GM11168 (cell line): ENCODE results near the gene WDFY2.
"Not testable (repeated sequence)": the region's sequence is repeated elsewhere in the genome, so short reads cannot be mapped to it uniquely, and the experiment has no call there.

Experiments used
- in situ Hi-C: fragments of 300-500 bp; cut with MboI; formaldehyde crosslinking; loops from one replicate; pipeline ENCODE4 v1.12.0; 2022; ENCODE audit warnings: low sequenced_read_pairs; ENCODE audit not compliant: unreplicated experiment

Gene WDFY2, protein sequence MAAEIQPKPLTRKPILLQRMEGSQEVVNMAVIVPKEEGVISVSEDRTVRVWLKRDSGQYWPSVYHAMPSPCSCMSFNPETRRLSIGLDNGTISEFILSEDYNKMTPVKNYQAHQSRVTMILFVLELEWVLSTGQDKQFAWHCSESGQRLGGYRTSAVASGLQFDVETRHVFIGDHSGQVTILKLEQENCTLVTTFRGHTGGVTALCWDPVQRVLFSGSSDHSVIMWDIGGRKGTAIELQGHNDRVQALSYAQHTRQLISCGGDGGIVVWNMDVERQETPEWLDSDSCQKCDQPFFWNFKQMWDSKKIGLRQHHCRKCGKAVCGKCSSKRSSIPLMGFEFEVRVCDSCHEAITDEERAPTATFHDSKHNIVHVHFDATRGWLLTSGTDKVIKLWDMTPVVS

DNA sequence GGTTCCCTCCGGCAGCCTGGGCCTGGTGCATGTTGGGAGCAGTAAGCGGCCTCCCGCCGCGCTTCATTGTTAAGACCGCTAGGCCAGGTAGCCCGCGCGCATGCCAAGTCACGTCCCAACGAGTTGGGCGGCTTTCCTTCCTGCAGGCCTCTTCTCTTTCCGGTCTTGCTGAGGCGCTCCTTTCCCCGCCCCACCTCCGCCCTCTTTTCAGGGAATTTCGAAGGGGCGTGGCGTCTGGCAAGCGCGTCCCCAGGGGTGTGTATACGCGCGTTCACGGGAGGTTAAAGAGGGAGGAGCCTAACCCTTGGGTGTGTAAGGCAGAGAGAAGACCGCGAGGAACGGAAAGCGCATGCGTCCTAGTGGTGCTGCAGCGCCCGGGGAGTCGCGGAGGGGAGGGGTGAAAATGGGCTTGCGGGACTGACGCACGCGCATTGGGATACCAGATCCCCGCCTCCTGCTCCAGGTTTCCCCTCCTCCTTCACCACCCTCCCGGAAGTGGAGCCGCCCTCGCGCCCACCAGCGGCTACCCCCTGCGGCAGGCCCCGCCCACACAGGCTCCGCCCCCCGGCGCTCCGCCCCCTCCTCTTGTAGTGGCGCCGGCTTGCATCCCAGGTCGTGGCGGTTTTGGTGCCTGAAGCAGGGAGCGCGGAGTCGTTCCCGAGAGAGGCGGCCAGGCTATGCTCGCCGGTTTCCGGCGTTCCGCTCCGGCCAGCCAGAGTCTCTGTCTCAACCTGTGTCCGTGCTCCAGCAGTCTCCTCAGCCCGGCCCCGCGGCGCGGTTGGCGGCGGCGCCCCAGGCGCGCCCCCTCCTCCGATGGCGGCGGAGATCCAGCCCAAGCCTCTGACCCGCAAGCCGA lies at the start of gene WDFY2:
WDFY2 (plus strand) TSS at position 588 of the 856 bp plus-strand sequence; CDS start at position 814, 226 bp downstream.
- in situ Hi-C loops, result no loop called here

DNA sequence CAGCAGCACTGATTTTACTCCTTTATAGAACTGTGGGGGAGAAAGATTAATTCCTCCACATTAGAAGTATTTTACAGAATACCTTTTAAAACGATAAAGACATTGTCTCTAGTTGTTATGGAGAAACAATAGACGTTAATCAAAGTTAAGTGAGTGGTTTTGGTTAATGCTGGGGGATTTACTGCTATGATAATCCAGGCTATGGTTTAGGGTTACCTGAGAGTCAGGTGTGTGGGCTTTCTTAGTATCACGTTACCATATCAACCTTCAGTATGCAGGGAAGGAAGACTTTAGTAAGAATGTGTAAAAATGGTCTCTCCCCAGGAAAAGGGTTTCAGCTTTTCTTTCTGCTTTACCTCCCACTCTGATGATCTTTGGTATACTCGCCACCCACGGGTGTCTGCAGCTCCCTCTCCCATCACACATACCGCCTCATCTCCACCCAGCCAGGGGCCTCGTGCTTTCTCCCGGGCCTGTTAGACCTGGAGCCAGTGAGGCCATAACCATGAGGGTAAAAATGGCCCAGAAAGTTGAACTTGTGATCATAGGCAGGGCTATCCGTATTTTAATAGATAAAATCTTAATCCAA lies 45.6 kb upstream of the WDFY2 start:
- in situ Hi-C loops, result no loop called here

DNA sequence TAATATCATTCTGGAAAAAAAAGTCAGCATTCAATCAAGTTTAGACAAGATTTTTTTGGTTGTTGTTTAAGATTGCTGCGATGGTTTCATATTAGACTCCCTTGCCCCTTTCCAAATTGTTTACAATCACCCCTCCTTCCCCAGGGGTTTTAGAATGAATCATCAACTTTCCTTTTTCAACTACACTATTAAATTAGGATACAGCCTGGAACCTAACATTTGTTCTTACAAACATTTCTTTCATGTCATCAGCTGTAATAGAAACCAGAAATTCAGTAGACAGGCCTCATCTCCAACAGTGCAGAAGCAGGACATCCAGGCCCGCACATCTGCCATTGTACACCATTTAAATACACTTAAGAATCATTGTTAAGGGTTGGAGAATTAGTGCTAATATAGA lies 44.4 kb upstream of the WDFY2 start:
- in situ Hi-C loops, result no loop called here

DNA sequence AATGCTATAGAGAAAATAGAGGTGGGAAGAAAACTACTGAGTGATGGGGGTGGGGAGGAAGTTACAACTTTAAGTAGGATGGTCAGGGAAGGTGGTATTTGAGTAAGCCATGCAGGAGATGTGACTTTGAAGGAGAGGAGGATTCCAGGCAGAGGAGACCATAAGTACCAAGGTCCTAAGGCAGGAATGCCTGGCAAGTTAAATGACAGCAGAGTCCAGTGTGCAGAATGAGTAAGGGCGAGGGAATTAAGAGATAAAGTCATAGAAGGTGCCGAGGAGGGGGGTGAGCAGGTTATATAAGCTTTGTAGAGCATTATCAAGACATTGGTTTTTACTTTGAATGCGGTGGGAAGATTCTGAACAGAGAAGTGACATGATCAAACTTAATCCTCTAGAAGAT lies 43.2 kb upstream of the WDFY2 start:
- in situ Hi-C loops, result no loop called here

DNA sequence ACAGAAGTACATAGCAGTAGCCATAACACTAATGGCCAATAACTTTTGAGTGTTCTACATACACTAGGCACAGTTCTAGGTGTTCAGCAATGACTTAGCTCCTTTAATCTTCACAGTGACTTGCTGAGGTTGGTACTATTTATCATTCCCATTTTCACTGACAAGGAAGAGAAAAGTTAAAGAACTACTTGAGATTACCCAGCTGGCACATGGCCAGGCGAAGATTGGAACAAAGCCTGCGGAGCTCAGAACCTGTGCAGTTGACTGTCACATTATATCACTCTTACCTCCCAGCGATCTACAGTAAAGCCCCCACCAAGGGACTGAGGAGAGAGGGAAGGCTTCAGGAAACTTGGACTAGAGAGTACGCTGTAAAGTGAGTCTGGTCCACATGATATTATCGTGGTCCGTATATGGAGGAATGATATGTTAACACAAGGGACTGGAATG lies 42.4 kb upstream of the WDFY2 start:
- in situ Hi-C loops, result no loop called here

DNA sequence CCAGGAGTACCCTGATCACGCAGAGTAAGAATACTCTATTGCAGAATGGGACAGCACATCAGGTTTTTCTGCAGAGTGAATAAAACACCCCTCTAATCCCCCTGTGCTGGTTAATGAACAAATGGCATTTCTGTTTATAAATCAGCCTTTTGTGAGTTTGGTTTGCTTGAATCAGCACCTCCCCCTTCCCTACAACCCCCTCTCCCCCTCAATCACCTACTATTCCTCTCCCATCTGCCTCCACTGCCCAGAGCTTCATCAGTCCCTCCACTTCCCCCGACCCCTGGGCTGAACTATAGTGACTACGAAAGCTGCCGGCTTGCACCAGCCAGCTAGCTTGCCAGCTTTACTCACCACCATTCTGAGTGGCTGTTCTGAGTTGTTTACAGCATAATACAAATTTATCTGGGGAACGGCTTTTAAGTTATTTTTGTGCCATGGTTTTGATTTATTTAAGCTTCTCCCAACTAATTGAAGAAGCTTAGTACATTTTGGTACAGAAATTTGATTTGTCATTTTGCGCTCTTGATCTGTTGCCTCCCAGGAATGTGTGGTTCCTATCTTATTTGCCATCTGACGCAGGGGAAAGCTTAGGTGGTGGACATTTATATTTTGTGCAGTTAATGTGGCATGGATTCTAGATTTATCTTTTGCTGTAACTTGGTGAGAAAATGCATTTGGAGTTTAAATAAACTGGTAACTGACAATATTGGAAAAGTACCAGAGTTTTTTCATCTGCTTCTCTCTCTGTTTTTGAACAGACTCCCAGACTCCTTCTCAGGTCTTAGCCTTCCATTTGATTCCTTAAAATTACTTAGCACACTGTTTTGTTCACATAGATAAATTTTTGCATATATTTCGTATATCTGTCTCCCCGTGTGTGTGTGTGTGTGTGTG lies 41.7 kb upstream of the WDFY2 start:
- in situ Hi-C loops, result no loop called here

DNA sequence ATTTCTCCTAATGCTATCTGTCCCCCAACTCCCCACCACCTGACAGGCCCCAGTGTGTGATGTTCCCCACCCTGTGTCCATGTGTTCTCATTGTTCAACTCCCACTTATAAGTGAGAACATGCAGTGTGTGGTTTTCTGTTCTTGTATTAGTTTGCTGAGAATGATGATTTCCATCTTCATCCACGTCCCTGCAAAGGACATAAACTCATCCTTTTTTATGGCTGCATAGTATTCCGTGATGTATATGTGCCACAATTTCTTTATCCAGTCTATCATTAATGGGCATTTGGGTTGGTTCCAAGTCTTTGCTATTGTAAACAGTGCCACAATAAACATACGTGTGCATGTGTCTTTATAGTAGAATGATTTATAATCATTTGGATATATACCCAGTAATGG lies 38.8 kb upstream of the WDFY2 start:
- in situ Hi-C loops, result not testable (repeated sequence)

DNA sequence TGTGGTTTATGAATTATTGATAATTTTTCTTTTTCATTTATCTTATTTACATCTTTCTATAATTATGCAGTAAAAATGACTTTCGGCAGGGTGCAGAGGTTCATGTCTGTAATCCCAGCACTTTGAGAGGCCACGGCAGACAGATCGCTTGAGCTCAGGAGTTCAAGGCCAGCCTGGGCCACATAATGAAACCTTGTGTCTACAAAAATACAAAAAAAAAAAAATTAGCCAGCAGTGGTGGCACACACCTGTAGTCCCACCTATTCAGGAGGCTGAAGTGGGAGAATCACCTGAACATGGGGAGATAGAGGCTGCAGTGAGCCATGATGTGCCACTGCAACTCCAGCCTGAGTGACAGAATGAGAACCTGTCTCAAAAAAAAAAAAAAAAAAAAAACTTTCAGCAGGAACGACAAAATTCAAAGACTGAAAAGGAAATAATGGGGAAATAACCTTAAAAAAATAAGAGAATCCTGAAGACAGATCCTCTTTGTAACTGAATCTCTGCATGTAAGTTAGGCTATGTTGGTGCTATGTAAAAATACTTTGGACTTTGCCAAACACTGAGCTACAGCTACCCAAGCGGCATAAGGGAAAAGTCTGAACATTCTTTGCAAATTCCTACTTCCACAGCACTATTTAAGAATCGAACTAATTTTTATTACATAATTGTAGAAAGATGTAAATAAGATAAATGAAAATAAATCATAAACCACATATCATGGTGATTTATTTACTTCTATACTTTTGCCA lies 36.7 kb upstream of the WDFY2 start:
- in situ Hi-C loops, result no loop called here

DNA sequence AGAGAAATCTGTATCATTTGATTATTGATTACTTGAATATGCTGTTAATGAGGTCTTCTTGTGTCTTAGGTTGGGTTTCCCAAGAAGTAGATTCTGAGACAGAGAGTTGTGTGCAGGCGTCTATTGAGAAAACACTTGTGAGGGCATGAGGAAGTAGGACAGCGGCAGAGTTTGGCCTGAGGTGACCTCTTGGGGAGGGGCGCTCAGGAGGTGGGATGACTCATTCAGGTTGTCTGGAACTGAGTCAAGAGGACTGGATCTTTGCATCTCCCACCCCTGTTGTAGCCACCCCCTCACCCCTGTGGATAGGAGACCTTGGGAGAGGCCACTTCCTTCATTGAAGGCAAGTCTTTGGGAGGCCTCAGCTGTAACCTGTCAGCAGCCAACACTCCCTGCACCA lies 35.2 kb upstream of the WDFY2 start:
- in situ Hi-C loops, result no loop called here

DNA sequence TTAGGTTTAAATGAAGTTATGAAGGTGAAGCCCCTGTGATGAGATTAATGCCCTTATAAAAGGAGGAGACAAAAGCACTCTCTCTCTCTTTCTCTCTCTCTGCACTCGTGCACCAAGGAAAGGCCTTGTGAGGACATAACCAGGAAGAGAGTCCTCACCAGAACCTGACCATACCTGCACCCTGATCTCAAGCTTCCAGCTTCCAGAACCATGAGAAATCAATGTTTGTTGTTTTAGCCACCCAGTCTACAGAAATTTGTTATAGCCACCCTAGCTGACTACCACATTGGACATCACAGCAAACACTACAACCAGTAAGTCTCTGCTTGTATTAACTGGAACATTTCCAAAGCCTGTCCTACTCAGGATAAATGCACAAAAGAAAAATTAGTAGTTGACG lies 34.7 kb upstream of the WDFY2 start:
- in situ Hi-C loops, result no loop called here

DNA sequence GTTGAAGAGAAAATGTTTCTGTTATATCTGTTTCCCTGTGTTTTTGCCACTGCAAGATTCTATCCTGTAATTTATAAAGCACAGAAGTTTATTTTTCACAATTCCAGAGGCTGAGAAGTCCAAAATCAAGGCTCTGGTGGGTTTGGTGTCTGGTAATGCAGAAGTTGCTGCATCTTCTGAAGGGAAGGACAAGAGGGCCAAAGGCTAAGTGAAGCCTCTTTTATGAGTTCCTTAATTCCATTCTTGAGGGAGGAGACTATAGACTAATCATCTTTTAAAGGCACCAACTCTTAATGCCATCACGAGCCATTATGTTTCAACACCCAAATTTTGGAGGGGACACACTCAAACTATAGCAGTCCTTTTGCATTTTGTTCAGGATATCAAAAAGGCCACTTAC lies 34.1 kb upstream of the WDFY2 start:
- in situ Hi-C loops, result no loop called here

DNA sequence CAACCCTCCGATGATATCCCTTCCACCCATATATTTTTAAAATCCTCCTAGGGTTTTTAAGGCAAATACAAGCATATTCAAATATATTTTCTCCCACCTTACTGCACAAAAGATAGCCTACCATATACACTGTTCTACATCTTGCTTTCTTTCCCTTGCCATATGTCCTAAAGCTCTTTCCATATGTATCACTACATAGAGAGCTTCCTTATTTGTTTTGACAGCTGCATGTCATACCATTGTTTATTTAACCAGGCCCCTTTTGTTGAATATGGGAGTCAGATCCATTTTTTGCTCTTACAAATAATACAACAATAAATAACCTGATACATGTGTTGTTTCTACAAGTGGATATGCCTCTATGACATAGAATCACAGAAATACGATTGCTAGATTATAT lies 32.8 kb upstream of the WDFY2 start:
- in situ Hi-C loops, result no loop called here

DNA sequence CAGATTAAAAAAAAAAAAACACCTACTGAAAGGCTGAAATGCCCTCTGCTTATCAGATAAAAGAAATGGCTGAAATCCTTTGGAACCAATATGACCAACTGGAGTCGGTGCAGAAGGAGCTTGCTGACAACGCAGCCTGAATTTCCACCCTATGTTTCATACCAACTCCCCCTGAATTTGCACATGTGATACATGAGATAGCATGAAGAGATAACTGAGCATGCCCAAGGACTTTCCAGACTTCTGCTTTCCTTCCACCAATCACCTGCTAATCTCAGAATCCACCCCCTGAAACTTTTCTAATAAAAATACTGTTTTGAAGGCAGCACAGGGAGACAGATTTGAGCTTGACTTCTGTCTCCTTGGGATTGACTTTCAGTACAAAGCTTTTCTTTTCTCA lies 32.2 kb upstream of the WDFY2 start:
- in situ Hi-C loops, result no loop called here

DNA sequence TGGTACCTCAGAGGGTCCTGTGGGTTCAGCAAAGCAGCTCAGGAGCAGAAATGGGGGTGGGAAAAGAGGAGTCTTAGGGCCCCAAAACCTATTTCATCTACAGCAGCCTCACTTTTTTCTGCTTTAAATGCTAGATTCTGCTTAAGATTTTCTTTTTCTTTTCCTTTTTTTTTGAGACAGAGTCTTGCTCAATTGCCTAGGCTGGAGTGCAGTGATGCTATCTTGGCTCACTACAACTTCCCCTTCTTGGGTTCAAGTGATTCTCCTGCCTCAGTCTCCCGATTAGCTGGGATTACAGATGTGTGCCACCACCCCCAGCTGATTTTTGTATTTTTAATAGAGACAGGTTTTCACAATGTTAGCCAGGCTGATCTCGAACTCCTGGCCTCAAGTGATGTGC lies 30.7 kb upstream of the WDFY2 start:
- in situ Hi-C loops, result no loop called here

DNA sequence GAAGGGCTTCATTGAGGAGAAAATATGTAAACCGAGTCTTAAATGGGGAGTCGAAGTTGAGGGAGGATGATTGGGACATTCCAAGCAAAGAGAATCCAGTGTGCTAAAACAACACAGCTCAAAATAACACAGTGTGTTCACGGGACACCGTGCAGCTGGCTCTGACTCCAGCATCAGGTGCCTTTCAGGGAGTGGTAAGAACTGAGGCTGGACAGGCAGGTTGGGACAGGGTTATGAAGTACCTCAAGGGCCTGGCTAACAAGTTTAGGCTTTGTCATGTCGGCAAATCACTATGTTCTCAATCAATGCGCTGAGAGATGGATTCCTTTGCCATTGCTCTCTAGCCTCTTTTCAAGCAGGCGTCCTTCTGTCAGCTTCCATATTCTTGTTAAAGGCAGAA lies 27.5 kb upstream of the WDFY2 start:
- in situ Hi-C loops, result no loop called here

DNA sequence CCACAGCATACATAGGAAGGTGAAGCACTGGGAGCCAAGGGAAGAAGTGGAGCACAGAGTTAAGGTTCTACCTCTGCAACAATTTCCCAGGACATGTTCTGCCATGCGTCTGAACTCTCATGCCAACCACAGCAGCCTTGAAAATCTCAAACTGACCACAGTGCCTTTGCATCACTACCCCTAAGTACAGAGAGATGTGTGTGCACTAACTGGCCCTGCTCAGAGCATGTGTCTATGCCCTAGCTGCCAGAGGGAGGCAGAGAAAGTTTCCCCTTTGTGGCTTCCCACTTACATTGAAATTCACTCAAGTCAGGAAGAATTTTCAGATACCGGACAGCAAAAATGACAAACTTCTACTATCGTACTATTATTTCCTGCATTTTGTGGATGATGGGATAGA lies 26.8 kb upstream of the WDFY2 start:
- in situ Hi-C loops, result no loop called here

DNA sequence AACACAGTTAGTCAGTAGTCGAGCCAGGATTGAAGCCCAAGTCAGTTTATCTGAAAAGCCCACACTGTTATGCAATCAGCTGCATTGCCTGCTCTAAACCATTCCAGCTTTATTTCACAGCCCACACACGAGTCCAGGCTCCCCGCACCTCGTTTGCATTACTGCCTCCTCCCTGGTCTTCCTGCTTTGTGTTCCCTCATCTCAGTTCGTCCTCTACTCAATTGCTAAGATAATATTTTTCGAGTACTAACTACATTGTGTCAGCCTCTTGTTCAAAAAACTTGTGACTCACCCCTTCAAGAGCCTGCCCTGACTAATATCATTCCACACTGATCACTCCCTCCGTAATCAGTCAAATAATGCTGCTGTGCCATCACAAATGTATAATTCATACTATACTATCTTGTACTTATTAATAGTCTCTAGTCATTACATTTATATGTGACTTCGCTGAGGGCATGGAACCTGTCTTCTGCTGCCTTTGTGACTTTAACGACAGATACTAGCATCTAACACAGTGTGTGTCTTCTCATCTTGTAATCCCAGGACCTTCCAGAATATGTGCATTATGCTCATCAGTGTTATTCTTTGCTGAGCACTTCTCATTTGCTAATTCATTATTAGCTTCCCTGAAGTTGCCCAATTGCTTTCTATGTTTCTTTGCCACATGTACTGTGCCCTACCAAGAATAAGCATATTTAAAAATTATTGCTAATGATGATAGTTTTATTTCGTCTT lies 26.2 kb upstream of the WDFY2 start:
- in situ Hi-C loops, result no loop called here

DNA sequence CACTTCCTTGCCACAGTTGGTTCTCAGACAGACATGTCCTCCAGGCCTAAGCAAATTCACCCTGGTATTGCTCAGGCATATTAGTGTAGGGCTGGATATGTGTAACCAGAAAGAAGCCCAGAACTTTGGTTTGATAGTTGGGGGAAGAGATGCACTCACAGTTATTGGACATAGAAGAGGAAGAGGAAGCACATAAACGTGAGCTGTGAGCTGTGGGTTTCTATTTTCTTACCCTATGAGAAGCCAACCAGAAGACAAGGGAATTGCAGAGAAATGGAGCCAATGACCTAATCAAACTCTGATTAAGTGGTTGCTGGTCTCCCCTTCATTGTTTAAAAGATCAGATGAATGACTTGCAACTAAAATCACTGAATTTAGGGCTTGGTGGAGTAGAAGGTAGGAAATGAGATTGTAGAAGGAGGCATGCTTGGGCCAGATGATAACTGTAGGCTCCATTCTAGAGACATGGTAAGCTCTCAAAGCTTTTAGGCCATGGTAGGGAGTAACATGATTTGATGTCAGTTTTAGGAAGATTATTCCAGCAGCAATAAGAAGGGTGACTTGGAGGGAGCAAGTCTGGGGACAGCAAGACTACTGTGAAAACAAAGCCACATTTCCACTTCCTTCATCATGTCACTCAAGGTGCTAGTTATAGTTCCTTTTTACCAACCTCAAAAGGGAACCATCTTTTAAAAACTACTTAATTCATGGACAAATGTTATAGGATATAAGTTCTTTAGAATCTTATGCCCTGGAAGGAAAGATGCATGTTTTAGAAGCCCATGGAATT lies 24.1 kb upstream of the WDFY2 start:
- in situ Hi-C loops, result no loop called here
